Central memory CD8-positive, alpha-beta T cell (primary cell): ENCODE data around the gene SPCS1.

Experiments used
- ATAC-seq: fragments of 150-1000 bp; cut with Tn5 transposase; replicated peaks from 2 replicates; pipeline ENCODE4 v1.10.0; 2022; ENCODE audit warnings: mild to moderate bottlenecking, moderate FRiP score, moderate number of reproducible peaks; ENCODE audit not compliant: poor library complexity, severe bottlenecking; ENCODE audit errors: extremely low read depth
- DNase-seq, 2 donors: peaks; one replicate each; pipeline ENCODE4 v3.0.0; 2021; ENCODE audit warnings: low spot score in 2 of 2
- H3K27ac Mint-ChIP-seq: one replicate; pipeline ENCODE4 v1.8.0; 2022; ENCODE audit warnings: low read depth, mild to moderate bottlenecking, moderate library complexity, mixed read lengths
- H3K27me3 Mint-ChIP-seq: one replicate; pipeline ENCODE4 v1.8.0; 2022; ENCODE audit warnings: mixed read lengths
- H3K36me3 Mint-ChIP-seq: one replicate; pipeline ENCODE4 v1.8.0; 2022; ENCODE audit warnings: mild to moderate bottlenecking, moderate library complexity, mixed read lengths; ENCODE audit not compliant: insufficient read depth
- H3K4me1 Mint-ChIP-seq: one replicate; pipeline ENCODE4 v1.8.0; 2022; ENCODE audit warnings: mixed read lengths
- H3K4me3 Mint-ChIP-seq: one replicate; pipeline ENCODE4 v1.8.0; 2022; ENCODE audit warnings: mild to moderate bottlenecking, moderate library complexity, mixed read lengths
- H3K9me3 Mint-ChIP-seq: one replicate; pipeline ENCODE4 v1.8.0; 2022; ENCODE audit warnings: mixed read lengths

Gene SPCS1

DNA sequence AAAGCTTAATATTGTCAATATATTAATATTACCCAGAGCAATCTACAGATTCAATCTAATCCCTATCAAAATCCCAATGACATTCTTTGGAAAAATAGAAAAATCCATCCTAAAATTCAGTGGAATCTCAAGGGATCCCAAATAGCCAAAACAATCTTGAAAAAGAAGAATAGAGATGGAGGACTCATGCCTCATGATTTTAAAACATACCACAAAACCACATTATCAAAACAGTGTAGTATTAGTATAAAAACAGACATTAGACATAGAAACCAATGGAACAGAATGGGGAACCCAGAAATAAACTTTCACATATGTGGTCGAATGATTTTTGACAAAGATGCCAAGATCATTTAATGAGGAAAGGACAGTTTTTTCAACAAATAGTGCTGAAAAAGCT, 50.2 kb downstream of the SPCS1 start:
- ATAC-seq, result no peak
- Mint-ChIP-seq H3K4me1 (no peaks in the 10 kb centered on the region), H3K9me3 (no peaks in the 10 kb centered on the region), H3K27ac (no peak overlapping the region), H3K36me3 (peaks cover 48% of the 10 kb centered on the region), H3K27me3 (no peaks in the 10 kb centered on the region), H3K4me3 (no peak overlapping the region)
- no peak for DNase-seq
